Large intestine (tissue), 3 donors: ENCODE results near the gene CDKAL1. TPM values are rescaled to one million over a fixed set of nuclear protein-coding genes. Genes with fewer than 3 reads are reported as not detected.
"Not testable (repeated sequence)": the region's sequence is repeated elsewhere in the genome, so short reads cannot be mapped to it uniquely, and the experiment has no call there.

ENCODE experiments used
- DNase-seq, 2 donors: peaks; one replicate each; pipeline versions ENCODE4 v3.0.0 to v3.0.0-alpha.2; 2013
- H3K27ac ChIP-seq: one replicate; pipeline ENCODE4 v1.5.1; 2013; ENCODE audit warnings: low read length
- H3K27me3 ChIP-seq: 2 replicates; pipeline ENCODE4 v1.6.1; 2013; ENCODE audit warnings: low read length; ENCODE audit not compliant: control insufficient read depth, insufficient read depth
- H3K36me3 ChIP-seq: 2 replicates; pipeline ENCODE4 v1.6.1; 2013; ENCODE audit warnings: low read length; ENCODE audit not compliant: control insufficient read depth, insufficient read depth
- H3K4me1 ChIP-seq: one replicate; pipeline ENCODE4 v1.6.1; 2013; ENCODE audit warnings: low read length; ENCODE audit not compliant: control insufficient read depth, insufficient read depth
- H3K4me3 ChIP-seq: one replicate; pipeline ENCODE4 v1.5.1; 2013; ENCODE audit warnings: low read length
- H3K9me3 ChIP-seq: one replicate; pipeline ENCODE4 v1.6.1; 2013; ENCODE audit warnings: mild to moderate bottlenecking, low read depth, low read length, moderate library complexity; ENCODE audit not compliant: control insufficient read depth
- WGBS: methylation state at CpG from one replicate; pipeline ENCODE4 v1.1.5; 2013; ENCODE audit warnings: low lambda C conversion rate; ENCODE audit not compliant: insufficient coverage; 5-methylcytosine and 5-hydroxymethylcytosine counted together
- polyA plus RNA-seq: library from polyadenylated mRNA; unstranded; fragments of 120-200 nt; gene quantifications from one replicate; pipeline ENCODE4 v1.2.1, GENCODE V29; 2013

CDKAL1 gene
- polyA plus RNA-seq, 1 donor = 10.3 TPM

DNA sequence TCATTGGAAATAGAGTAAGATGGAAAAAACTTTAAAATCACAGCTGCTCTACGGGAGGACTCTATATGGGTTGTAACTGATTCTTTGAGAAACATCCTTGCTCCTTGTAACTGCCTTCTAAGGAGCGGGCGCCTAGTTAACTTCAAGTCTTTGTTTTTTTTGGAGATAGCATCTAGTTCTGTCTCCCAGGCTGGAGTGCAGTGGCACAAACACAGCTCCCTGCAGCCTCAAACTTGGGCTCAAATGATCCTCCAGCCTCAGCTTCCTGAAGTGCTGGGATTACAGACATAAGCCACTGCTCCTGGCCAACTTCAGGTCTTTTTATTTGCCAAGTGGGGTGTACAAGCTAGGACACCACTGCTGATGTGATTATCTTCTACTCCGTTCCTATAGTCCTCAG, 552.9 kb downstream of the CDKAL1 start:
- no peak for DNase-seq
- Histone ChIP-seq H3K36me3 (no peaks in the 10 kb centered on the region), H3K9me3 (no peaks in the 10 kb centered on the region), H3K4me1 (peaks cover 2% of the 10 kb centered on the region), H3K4me3 (no peak overlapping the region), H3K27ac (no peak overlapping the region), H3K27me3 (no peaks in the 10 kb centered on the region)
- WGBS = no CpG with 5 or more reads among the region's 4 CpGs

DNA sequence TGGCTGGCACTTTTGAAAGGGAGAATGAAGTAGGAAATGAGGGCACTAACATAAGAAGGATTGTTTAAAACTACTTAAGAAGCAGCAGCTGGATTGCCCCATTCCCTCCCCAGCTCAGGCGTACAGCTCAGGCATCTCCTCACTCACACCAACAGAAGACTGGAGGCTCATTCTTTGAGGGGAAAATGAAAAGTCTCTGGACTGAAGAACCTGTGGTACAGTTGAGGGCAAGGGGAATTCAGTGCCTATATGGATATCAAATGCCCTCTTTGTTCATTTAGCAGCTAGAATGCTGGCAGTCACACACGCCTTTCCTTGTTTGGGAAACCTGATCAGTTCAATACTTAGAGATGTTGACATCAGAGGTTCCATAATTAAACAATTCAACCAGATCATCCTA, 557.2 kb downstream of the CDKAL1 start:
- no peaks in the 10 kb centered on the region for H3K4me1 ChIP-seq
- no CpG with 5 or more reads among the region's 2 CpGs for WGBS
- no peaks in the 10 kb centered on the region for H3K9me3 ChIP-seq
- H3K4me3 ChIP-seq = no peak overlapping the region
- H3K36me3 ChIP-seq = no peaks in the 10 kb centered on the region
- no peak for DNase-seq
- H3K27me3 ChIP-seq = no peaks in the 10 kb centered on the region
- H3K27ac ChIP-seq = no peak overlapping the region

DNA sequence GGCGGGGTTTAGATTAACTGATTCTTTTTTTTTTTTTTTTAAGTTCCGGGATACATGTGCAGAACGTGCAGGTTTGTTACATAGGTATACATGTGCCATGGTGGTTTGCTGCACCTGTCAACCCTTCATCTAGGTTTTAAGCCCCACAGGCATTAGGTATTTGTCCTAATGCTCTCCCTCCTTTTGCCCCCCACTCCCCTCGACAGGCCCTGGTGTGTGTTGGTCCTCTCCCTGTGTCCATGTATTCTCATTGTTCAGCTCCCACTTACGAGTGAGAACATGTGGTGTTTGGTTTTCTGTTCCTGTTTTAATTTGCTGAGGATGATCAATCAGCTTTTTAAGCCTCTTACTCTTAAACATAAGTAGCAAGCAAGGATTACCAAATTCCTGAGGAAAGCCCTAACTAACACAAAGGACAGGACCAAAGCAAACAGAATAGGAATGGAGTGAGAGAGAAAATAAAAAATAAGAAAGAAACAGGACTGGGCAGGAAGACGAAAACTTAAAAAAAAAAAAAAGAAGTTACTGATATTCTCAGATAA, 558.0 kb downstream of the CDKAL1 start:
- not testable (repeated sequence) for H3K9me3 ChIP-seq, H3K27ac ChIP-seq, H3K4me1 ChIP-seq, DNase-seq, H3K27me3 ChIP-seq, H3K36me3 ChIP-seq, H3K4me3 ChIP-seq
- 94% methylated on average over 2 of the region's 6 CpGs for WGBS

DNA sequence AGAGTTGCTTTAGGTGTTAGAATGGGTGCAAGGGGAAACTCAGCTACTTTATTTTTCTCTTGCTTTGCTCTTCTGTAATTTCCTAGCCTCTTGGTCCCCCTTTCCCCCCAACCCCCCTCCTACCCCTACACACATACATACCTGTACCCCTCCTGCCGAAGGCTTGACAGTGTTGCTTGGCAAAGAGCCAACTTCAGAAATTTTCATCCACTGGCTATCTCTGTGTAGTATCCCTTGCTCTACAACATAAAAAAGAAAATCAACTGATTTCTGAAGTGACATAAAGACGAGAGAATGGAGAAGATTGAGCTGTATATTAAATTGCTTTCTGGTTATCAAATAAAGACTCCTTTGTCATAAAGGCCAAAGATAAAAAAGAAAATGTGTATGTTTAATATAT, 561.2 kb downstream of the CDKAL1 start:
- WGBS = 100% methylated on average over 1 of the region's 2 CpGs
- Histone ChIP-seq H3K27ac (no peak overlapping the region), H3K9me3 (no peaks in the 10 kb centered on the region), H3K36me3 (no peaks in the 10 kb centered on the region), H3K27me3 (no peaks in the 10 kb centered on the region), H3K4me3 (no peak overlapping the region), H3K4me1 (no peaks in the 10 kb centered on the region)
- no peak for DNase-seq

DNA sequence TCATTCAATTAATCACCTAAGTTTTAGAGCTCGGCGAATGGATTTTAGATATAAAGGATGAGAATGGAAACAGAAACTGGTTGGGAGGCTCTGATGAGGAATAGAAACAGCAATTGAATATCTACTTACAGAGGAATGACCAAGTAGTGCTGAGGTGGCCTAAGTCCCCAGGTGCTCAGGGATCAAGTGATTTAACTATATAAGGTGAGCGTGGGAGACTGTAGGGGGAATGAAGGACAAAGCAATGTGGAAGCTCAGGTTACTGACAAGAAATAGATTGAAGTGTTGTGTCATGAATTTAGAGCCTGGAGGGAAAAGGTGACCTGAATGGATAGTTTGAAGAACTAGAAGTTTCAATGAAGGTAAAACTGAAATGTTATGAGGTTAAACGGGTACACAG, 563.9 kb downstream of the CDKAL1 start:
- no CpG with 5 or more reads among the region's 4 CpGs for WGBS

DNA sequence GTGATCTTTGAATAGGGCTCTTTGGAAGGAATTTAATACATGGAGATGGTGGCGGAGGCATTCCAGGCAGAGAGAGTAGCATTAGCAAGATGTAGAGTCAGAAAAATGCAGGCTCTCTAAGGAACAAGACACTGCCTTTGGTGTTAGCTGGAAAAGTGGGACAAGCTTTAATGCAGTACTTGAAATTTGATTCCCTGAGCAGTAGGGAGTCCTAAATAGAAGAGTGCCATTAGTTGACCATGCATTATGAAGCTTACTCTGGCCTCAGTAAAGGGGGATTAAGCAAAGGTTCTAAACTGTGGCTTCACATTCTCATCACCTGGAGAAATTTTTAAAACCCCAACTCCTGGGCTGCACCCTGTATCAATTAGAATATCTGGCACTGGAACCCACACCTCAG, 564.5 kb downstream of the CDKAL1 start:
- no CpG with 5 or more reads among the region's 1 CpG for WGBS
- Histone ChIP-seq H3K4me3 (no peak overlapping the region), H3K9me3 (no peaks in the 10 kb centered on the region), H3K36me3 (no peaks in the 10 kb centered on the region), H3K4me1 (no peaks in the 10 kb centered on the region), H3K27ac (no peak overlapping the region), H3K27me3 (no peaks in the 10 kb centered on the region)
- DNase-seq = no peak

More for the DNA sequence above, 563.9 kb downstream of the CDKAL1 start:
- H3K36me3 ChIP-seq = no peaks in the 10 kb centered on the region
- H3K9me3 ChIP-seq = no peaks in the 10 kb centered on the region
- no peaks in the 10 kb centered on the region for H3K27me3 ChIP-seq
- no peak overlapping the region for H3K27ac ChIP-seq
- DNase-seq = no peak
- no peak overlapping the region for H3K4me3 ChIP-seq
- no peaks in the 10 kb centered on the region for H3K4me1 ChIP-seq

DNA sequence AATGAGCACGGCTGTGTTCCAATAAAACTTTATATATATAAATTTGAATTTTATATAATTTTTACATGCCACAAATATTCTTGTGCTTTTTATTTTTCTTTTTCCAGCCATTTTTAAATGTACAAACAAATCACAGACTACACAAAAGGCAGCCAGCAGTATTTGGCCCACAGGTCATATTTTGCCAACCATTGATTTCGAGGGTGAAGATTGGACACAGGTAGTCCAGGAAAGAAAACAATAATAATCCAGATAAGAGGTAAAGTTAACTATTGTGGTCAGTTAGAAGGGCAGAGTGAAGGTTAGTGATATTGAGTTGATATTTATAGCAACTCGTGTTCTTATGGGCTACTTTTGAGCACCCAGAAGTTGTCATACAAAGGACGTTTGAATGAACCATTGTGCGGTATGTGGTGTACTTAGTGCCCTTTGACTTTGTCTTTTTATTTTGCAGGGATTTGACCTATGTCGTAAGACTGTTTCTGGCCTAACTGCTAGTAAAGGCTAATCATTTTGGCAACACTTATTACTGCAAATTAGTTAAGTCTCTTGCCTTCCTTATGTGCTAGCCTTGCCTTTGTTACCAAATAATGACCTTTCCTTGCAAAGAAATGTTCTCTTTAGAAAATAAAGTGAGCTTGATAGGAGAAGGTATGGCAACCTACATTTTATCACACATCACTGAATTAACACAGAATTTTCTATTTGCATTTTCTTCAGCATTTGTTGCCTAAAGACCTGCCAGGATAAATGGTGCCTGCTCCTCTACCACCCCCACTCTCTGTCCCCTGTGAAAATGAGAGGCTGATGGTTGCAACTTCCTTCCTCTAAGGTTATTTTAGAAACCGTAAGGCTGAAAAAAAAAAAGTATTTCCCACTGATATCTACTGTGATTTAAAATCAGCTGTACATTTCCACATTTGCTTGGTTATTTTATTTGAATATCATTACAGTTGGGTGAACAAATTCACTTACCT, 565.4 kb downstream of the CDKAL1 start:
- DNase-seq = no peak
- H3K4me3 ChIP-seq = no peak overlapping the region
- H3K36me3 ChIP-seq = no peaks in the 10 kb centered on the region
- no peak overlapping the region for H3K27ac ChIP-seq
- H3K27me3 ChIP-seq = no peaks in the 10 kb centered on the region
- H3K4me1 ChIP-seq = no peaks in the 10 kb centered on the region
- 90% methylated on average over 4 of the region's 7 CpGs for WGBS
- H3K9me3 ChIP-seq = no peaks in the 10 kb centered on the region

DNA sequence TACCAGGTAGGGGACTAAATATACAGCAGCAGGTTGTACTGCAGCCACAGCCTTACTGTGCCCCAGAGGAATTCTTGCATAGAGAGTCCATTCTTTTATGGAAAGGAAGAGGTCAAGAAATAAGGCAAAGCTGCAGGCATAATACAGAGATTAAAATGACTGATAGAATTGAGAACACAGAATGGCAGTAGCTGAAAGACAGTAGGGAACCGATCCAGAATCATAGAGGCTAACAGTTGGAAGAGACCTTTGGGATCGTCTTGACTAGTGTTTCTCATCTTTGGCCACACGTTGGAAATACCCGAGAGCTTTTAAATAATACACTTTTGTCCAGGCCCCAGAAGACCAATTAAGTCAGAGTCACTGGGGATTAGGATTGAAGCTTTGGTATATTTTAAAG, 566.7 kb downstream of the CDKAL1 start:
- Histone ChIP-seq H3K36me3 (no peaks in the 10 kb centered on the region), H3K4me1 (no peaks in the 10 kb centered on the region), H3K4me3 (no peak overlapping the region), H3K27ac (no peak overlapping the region), H3K9me3 (no peaks in the 10 kb centered on the region), H3K27me3 (no peaks in the 10 kb centered on the region)
- DNase-seq = no peak
- 100% methylated on average over 1 of the region's 4 CpGs for WGBS

DNA sequence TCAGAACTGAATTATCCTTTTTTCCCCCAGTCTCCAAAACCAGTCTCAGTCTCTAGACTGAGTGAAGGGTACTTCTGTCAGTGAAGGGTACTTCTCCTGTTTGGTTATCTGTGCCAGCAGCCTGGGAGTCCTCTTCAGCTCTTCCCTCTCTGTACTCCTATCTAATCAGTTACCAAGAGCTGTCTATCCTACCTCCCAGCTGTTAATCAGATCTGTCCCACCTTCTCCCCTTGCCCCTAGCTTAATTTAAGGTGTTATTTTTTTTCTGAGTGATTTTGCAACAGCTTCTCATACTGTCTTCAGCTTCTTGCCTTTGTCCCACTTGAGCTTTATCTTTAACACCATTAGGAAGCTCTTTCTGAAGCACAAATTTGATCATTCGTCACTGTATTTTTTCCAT, 567.4 kb downstream of the CDKAL1 start:
- no CpG with 5 or more reads among the region's 1 CpG for WGBS
- Histone ChIP-seq H3K9me3 (no peaks in the 10 kb centered on the region), H3K36me3 (no peaks in the 10 kb centered on the region), H3K27ac (no peak overlapping the region), H3K4me1 (no peaks in the 10 kb centered on the region), H3K4me3 (no peak overlapping the region), H3K27me3 (no peaks in the 10 kb centered on the region)
- DNase-seq = no peak

DNA sequence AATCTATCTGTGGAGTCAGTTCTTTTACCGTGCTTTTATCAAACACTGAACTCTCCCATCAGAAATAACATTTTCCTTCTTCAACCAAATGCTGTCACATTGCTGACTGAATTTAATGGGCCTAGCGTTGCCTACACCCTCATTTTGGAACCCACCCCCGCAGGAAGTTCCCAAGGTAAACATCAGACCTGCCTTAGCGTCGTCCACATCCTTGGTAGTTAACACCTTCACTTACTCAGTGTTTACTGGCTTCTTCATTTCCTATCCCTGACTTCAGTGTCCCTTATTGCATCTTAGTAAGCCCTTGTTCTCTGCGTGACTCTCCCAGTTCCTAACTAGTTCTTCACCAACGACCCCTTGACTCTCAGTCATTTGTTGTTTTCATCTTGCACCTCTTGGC, 567.9 kb downstream of the CDKAL1 start:
- Histone ChIP-seq H3K9me3 (no peaks in the 10 kb centered on the region), H3K4me1 (no peaks in the 10 kb centered on the region), H3K4me3 (no peak overlapping the region), H3K36me3 (no peaks in the 10 kb centered on the region), H3K27ac (no peak overlapping the region), H3K27me3 (no peaks in the 10 kb centered on the region)
- no peak for DNase-seq
- WGBS = 69% methylated on average over 2 of the region's 7 CpGs
